HG03342 (cell line): ENCODE measurements around the gene AGAP1.

ENCODE experiments used
- ATAC-seq: cut with Tn5 transposase; IDR thresholded peaks from one replicate; pipeline ENCODE4 v1.9.1; 2021; ENCODE audit warnings: mild to moderate bottlenecking, moderate library complexity; ENCODE audit not compliant: unreplicated experiment

AGAP1 gene

GRCh38 chr2:235855011-235855410 is 361.2 kb downstream of the AGAP1 start:
- no peak for ATAC-seq

- ATAC-seq: no peak
These were observed 362.5 kb downstream of the AGAP1 start for GRCh38 chr2:235856151-235856854.

GRCh38 chr2:235857598-235857997 is 363.8 kb downstream of the AGAP1 start:
- ATAC-seq: no peak

GRCh38 chr2:235858881-235859280 is 365.0 kb downstream of the AGAP1 start:
- ATAC-seq: no peak

- ATAC-seq: no peak
These were observed 365.8 kb downstream of the AGAP1 start for GRCh38 chr2:235859651-235860050.

GRCh38 chr2:235860111-235860510 is 366.3 kb downstream of the AGAP1 start:
- ATAC-seq: no peak

GRCh38 chr2:235860871-235861270 is 367.0 kb downstream of the AGAP1 start:
- no peak for ATAC-seq

GRCh38 chr2:235861383-235861782 is 367.5 kb downstream of the AGAP1 start:
- ATAC-seq: no peak

GRCh38 chr2:235863414-235863813 is 369.6 kb downstream of the AGAP1 start:
- ATAC-seq: no peak

- no peak for ATAC-seq
These were observed 370.5 kb downstream of the AGAP1 start for GRCh38 chr2:235864302-235864701.

- ATAC-seq: no peak
These were observed 371.1 kb downstream of the AGAP1 start for GRCh38 chr2:235864733-235865515.

GRCh38 chr2:235866373-235866772 is 372.5 kb downstream of the AGAP1 start:
- no peak for ATAC-seq

GRCh38 chr2:235868224-235868623 is 374.4 kb downstream of the AGAP1 start:
- ATAC-seq: no peak

- no peak for ATAC-seq
These were observed 374.8 kb downstream of the AGAP1 start for GRCh38 chr2:235868645-235869044.

- no peak for ATAC-seq
These were observed 376.7 kb downstream of the AGAP1 start for GRCh38 chr2:235870515-235870914.

GRCh38 chr2:235876099-235876679 is 382.3 kb downstream of the AGAP1 start:
- ATAC-seq: no peak

- ATAC-seq: no peak
These were observed 383.5 kb downstream of the AGAP1 start for GRCh38 chr2:235877275-235877802.

- no peak for ATAC-seq
These were observed 385.3 kb downstream of the AGAP1 start for GRCh38 chr2:235879116-235879515.

GRCh38 chr2:235883675-235884074 is 389.8 kb downstream of the AGAP1 start:
- no peak for ATAC-seq

- ATAC-seq: no peak
These were observed 395.4 kb downstream of the AGAP1 start for GRCh38 chr2:235889302-235889630.

- ATAC-seq: no peak
These were observed 399.4 kb downstream of the AGAP1 start for GRCh38 chr2:235893129-235893698.

GRCh38 chr2:235894839-235895238 is 401.0 kb downstream of the AGAP1 start:
- ATAC-seq: no peak
